HCT116 (cell line): ENCODE data around the gene TTL.

Experiments used
- CBX3 ChIP-seq: IDR thresholded peaks from 2 replicates; pipeline ENCODE4 v1.6.1; 2012; ENCODE audit warnings: low read depth
- CEBPB ChIP-seq: IDR thresholded peaks from 2 replicates; pipeline ENCODE4 v1.6.1; 2012; ENCODE audit warnings: low read depth
- CTCF ChIP-seq, 3 experiments: fragments of 200-600 bp in 1 of 3; sonication (generic) in 1 of 3; IDR thresholded peaks in 2 of 3; conservative IDR thresholded peaks in 1 of 3; 2 replicates each; pipeline ENCODE4 v1.5.1; 2012 to 2017; ENCODE audit warnings: low read depth in 2 of 3, low read length in 2 of 3, antibody characterized with exemption in 1 of 3, borderline replicate concordance in 1 of 3, control low read depth in 1 of 3, mild to moderate bottlenecking in 1 of 3, mixed read lengths in 1 of 3, mixed run types in 1 of 3, moderate library complexity in 1 of 3; ENCODE audit not compliant: insufficient read depth in 1 of 3
- EZH2 ChIP-seq: fragments of 200-600 bp; sonication (generic); IDR thresholded peaks from 2 replicates; pipeline ENCODE4 v1.6.1; 2017; ENCODE audit warnings: antibody characterized with exemption, mixed run types
- EZH2phosphoT487 ChIP-seq: fragments of 200-600 bp; IDR thresholded peaks from 2 replicates; pipeline ENCODE4 v1.6.1; 2018; ENCODE audit warnings: antibody characterized with exemption, borderline replicate concordance
- FOSL1 ChIP-seq: IDR thresholded peaks from 2 replicates; pipeline ENCODE4 v1.6.1; 2012; ENCODE audit warnings: low read depth
- POLR2A ChIP-seq: IDR thresholded peaks from 2 replicates; pipeline ENCODE4 v1.7.0; 2011; ENCODE audit warnings: borderline replicate concordance; ENCODE audit not compliant: insufficient read depth, insufficient read length; ENCODE audit errors: extremely low read depth
- POLR2AphosphoS5 ChIP-seq: IDR thresholded peaks from 2 replicates; pipeline ENCODE4 v1.6.1; 2011; ENCODE audit warnings: mild to moderate bottlenecking, low read depth, low read length, moderate library complexity
- RAD21 ChIP-seq: IDR thresholded peaks from 2 replicates; pipeline ENCODE4 v1.6.1; 2012; ENCODE audit warnings: low read depth, mild to moderate bottlenecking
- REST ChIP-seq: IDR thresholded peaks from 2 replicates; pipeline ENCODE4 v1.6.1; 2012; ENCODE audit warnings: low read depth
- SIN3A ChIP-seq: IDR thresholded peaks from 2 replicates; pipeline ENCODE4 v1.6.1; 2012; ENCODE audit warnings: low read depth
- SP1 ChIP-seq: IDR thresholded peaks from 2 replicates; pipeline ENCODE4 v1.6.1; 2012; ENCODE audit warnings: low read depth
- ZNF274 ChIP-seq: fragments of 200-500 bp; sonication (Bioruptor generic); IDR thresholded peaks from 2 replicates; pipeline ENCODE4 v1.6.1; 2014; ENCODE audit warnings: mild to moderate bottlenecking, low read depth, low read length, inconsistent platforms

- TF ChIP-seq CTCF (IDR thresholded peaks at IDR 0.05 in 2 of 3, conservative IDR thresholded peaks at IDR 0.05 in 1 of 3; ENCODE audit: borderline replicate concordance in 1 of 3, insufficient read depth in 1 of 3, low read depth in 2 of 3, low read length in 2 of 3) (no peak), SIN3A (no peak), POLR2AphosphoS5 (no peak), POLR2A (no peak), CEBPB (no peak), ZNF274 (no peak), FOSL1 (no peak), REST (no peak), RAD21 (no peak), SP1 (no peak), CBX3 (no peak), EZH2 (no peak), EZH2phosphoT487 (no peak)
Measured at GRCh38 chr2:112519506-112519905, 37.5 kb downstream of the TTL start.
